HL-60 (cell line): Measurements from ENCODE around the gene PHF21A.

Source experiments
- DNase-seq, 2 experiments: peaks; one replicate each; pipeline ENCODE4 v3.0.0-alpha.2; 2010 to 2020; ENCODE audit warnings: low read depth in 1 of 2, low spot score in 1 of 2
- H3K27ac ChIP-seq: fragments of 250-450 bp; sonication (Bioruptor Pico); replicated peaks from 2 replicates; pipeline ENCODE4 v1.5.1; 2020; ENCODE audit warnings: mild to moderate bottlenecking, moderate library complexity
- H3K27me3 ChIP-seq: fragments of 250-450 bp; sonication (Bioruptor Pico); 2 replicates; pipeline ENCODE4 v1.5.1; 2021; ENCODE audit warnings: mild to moderate bottlenecking, moderate library complexity; ENCODE audit not compliant: insufficient read depth, poor library complexity, severe bottlenecking
- H3K4me3 ChIP-seq: replicated peaks from 2 replicates; pipeline ENCODE4 v1.5.1; 2011; ENCODE audit warnings: mild to moderate bottlenecking, control low read depth, low read length; ENCODE audit not compliant: insufficient read depth
- CTCF ChIP-seq: IDR thresholded peaks from one replicate; pipeline ENCODE4 v1.5.1; 2011; ENCODE audit warnings: low read length, control low read depth, inconsistent platforms; ENCODE audit not compliant: insufficient read depth
- GABPA ChIP-seq: IDR thresholded peaks from 2 replicates; pipeline ENCODE4 v1.6.1; 2012; ENCODE audit warnings: low read depth
- POLR2AphosphoS5 ChIP-seq: IDR thresholded peaks from 2 replicates; pipeline ENCODE4 v1.6.1; 2012; ENCODE audit warnings: low read depth
- REST ChIP-seq: IDR thresholded peaks from 2 replicates; pipeline ENCODE4 v1.6.1; 2012; ENCODE audit warnings: low read depth; ENCODE audit not compliant: insufficient replicate concordance
- SPI1 ChIP-seq: IDR thresholded peaks from 2 replicates; pipeline ENCODE4 v1.6.1; 2012; ENCODE audit warnings: low read depth, mild to moderate bottlenecking, borderline replicate concordance

The PHF21A gene

GRCh38 chr11:46134061-46134460 is 12.8 kb upstream of the PHF21A start:
- TF ChIP-seq POLR2AphosphoS5 (no peak), SPI1 (no peak), GABPA (no peak), REST (no peak), CTCF (no peak)
- no peak overlapping the region for H3K27ac ChIP-seq
- H3K4me3 ChIP-seq, result no peak overlapping the region
- no peaks in the 10 kb centered on the region for H3K27me3 ChIP-seq
- no peak for DNase-seq

- H3K27ac ChIP-seq, result no peak overlapping the region
- no peaks in the 10 kb centered on the region for H3K27me3 ChIP-seq
- TF ChIP-seq SPI1, result no peak
- TF ChIP-seq POLR2AphosphoS5, result no peak
- TF ChIP-seq CTCF, result no peak
- no peak for TF ChIP-seq GABPA
- no peak for TF ChIP-seq REST
- no peak overlapping the region for H3K4me3 ChIP-seq
- DNase-seq, result no peak
Observed at GRCh38 chr11:46133119-46133518, 11.9 kb upstream of the PHF21A start.

- TF ChIP-seq CTCF (no peak), SPI1 (no peak), REST (no peak), GABPA (no peak), POLR2AphosphoS5 (no peak)
- H3K27me3 ChIP-seq, result no peaks in the 10 kb centered on the region
- no peak overlapping the region for H3K4me3 ChIP-seq
- no peak for DNase-seq
- H3K27ac ChIP-seq, result no peak overlapping the region
Observed at GRCh38 chr11:46130286-46130940, 9.2 kb upstream of the PHF21A start.
